OCI-LY7 (cell line): ENCODE data around the gene PLCD4. TPM values are rescaled to one million over a fixed set of nuclear protein-coding genes. Genes with fewer than 3 reads are reported as not detected.

Experiments
- BruUV-seq: library from RNA; stranded (reverse); fragments of 400-500 nt; replicated peaks from 2 replicates; lab custom pipeline; 2021; lab: Mats Ljungman, UMichigan
- CTCF ChIA-PET: fragments of 300-600 bp; sonication (Branson Sonifier 250); formaldehyde crosslinking; loops from one replicate; lab custom pipeline; 2022; ENCODE audit warnings: antibody characterized with exemption; ENCODE audit not compliant: unreplicated experiment; lab: Charles Lee
- POLR2A ChIA-PET: fragments of 300-600 bp; sonication (Branson Sonifier 250); formaldehyde crosslinking; loops from one replicate; lab custom pipeline; 2022; ENCODE audit warnings: antibody characterized with exemption; lab: Charles Lee
- DNase-seq: peaks from one replicate; pipeline ENCODE4 v3.0.0-alpha.2; 2015; ENCODE audit warnings: low spot score
- H2AFZ ChIP-seq: fragments of 200-600 bp; sonication (generic), shearing (Covaris generic); 2 replicates; pipeline ENCODE4 v1.6.1; 2014; ENCODE audit warnings: mild to moderate bottlenecking, antibody characterized with exemption, low read length, moderate library complexity
- H3K27ac ChIP-seq: fragments of 200-600 bp; sonication (generic); 2 replicates; pipeline ENCODE4 v1.5.1; 2014; ENCODE audit warnings: mixed run types, low read depth, mild to moderate bottlenecking, moderate library complexity, low read length, inconsistent platforms; ENCODE audit not compliant: poor library complexity, severe bottlenecking
- H3K36me3 ChIP-seq: fragments of 200-600 bp; sonication (generic); 2 replicates; pipeline ENCODE4 v1.6.1; 2014; ENCODE audit warnings: mild to moderate bottlenecking, antibody characterized with exemption, low read length, moderate library complexity, mixed read lengths; ENCODE audit not compliant: insufficient read depth
- H3K4me1 ChIP-seq: fragments of 200-600 bp; sonication (generic); 2 replicates; pipeline ENCODE4 v1.5.1; 2014; ENCODE audit warnings: mild to moderate bottlenecking, low read length; ENCODE audit not compliant: insufficient read depth, poor library complexity, severe bottlenecking
- H3K4me2 ChIP-seq: fragments of 200-600 bp; sonication (generic); 2 replicates; pipeline ENCODE4 v1.6.1; 2014; ENCODE audit warnings: mild to moderate bottlenecking, low read length
- H3K4me3 ChIP-seq: fragments of 200-600 bp; sonication (generic); 2 replicates; pipeline ENCODE4 v1.5.1; 2014; ENCODE audit warnings: mild to moderate bottlenecking, low read depth, low read length; ENCODE audit not compliant: poor library complexity, severe bottlenecking
- H3K79me2 ChIP-seq: fragments of 200-600 bp; sonication (generic); 2 replicates; pipeline ENCODE4 v1.6.1; 2016; ENCODE audit warnings: low read depth, mild to moderate bottlenecking, low read length, moderate library complexity, mixed read lengths; ENCODE audit not compliant: insufficient read depth
- H3K9me2 ChIP-seq: fragments of 200-600 bp; sonication (generic); 2 replicates; pipeline ENCODE4 v1.6.1; 2016; ENCODE audit warnings: mild to moderate bottlenecking, low read length, mixed read lengths; ENCODE audit not compliant: insufficient read depth
- H3K9me3 ChIP-seq: fragments of 200-600 bp; sonication (generic); 2 replicates; pipeline ENCODE4 v1.6.1; 2014; ENCODE audit warnings: mild to moderate bottlenecking, mixed run types, low read length, mixed read lengths
- H4K20me1 ChIP-seq: fragments of 200-600 bp; sonication (generic); 2 replicates; pipeline ENCODE4 v1.6.1; 2014; ENCODE audit warnings: mild to moderate bottlenecking, antibody characterized with exemption, low read length, moderate library complexity, mixed read lengths; ENCODE audit not compliant: insufficient read depth
- CTCF ChIP-seq: fragments of 200-600 bp; sonication (generic); conservative IDR thresholded peaks from 2 replicates; pipeline ENCODE4 v1.5.1; 2014; ENCODE audit warnings: mild to moderate bottlenecking, antibody characterized with exemption, low read length, moderate library complexity, mixed read lengths
- EZH2phosphoT487 ChIP-seq: fragments of 200-600 bp; sonication (generic); IDR thresholded peaks from 2 replicates; pipeline ENCODE4 v1.6.1; 2018; ENCODE audit warnings: low read depth, borderline replicate concordance, mild to moderate bottlenecking, mixed run types, antibody characterized with exemption, low read length, moderate library complexity, mixed read lengths
- intact Hi-C: fragments of 100-400 bp; cut with micrococcal nuclease; formaldehyde crosslinking; loops from one replicate; pipeline ENCODE4 v1.10.0; 2022; ENCODE audit not compliant: unreplicated experiment
- small RNA-seq: library from RNA; depleted of rRNA; stranded (forward); fragments of <200 nt; gene quantifications from one replicate; pipeline ENCODE3, GENCODE V24; 2014
- total RNA-seq, 2 experiments: library from RNA; depleted of rRNA in 1 of 2; stranded (reverse); fragments of >200 nt in 1 of 2; shearing (Covaris generic) in 1 of 2; gene quantifications; 2 replicates each; pipeline ENCODE4 v1.2.3, GENCODE V29; 2014 to 2022

PLCD4 gene
- total RNA-seq, 2 experiments from 2014 or later: 0.25 to 0.48 TPM

- no peaks in the 10 kb centered on the region for H4K20me1 ChIP-seq
- H3K9me2 ChIP-seq: no peaks in the 10 kb centered on the region
- H3K9me3 ChIP-seq: no peaks in the 10 kb centered on the region
- no peak for TF ChIP-seq EZH2phosphoT487
- no peak for TF ChIP-seq CTCF
- ChIA-PET POLR2A (no interaction called here), CTCF (no interaction called here)
- no peak overlapping the region for H3K4me2 ChIP-seq
- no peak overlapping the region for H3K27ac ChIP-seq
- no peaks in the 10 kb centered on the region for H3K36me3 ChIP-seq
- H3K4me1 ChIP-seq: no peaks in the 10 kb centered on the region
- no TSS peak for BruUV-seq
- no peak overlapping the region for H2AFZ ChIP-seq
- intact Hi-C loops: no loop called here
- H3K4me3 ChIP-seq: no peak overlapping the region
- DNase-seq: no peak
- H3K79me2 ChIP-seq: no peaks in the 10 kb centered on the region
Observed at GRCh38 chr2:218680061-218680460, 72.4 kb downstream of the PLCD4 start.

Small RNAs within 50 kb of the gene (small RNA-seq; reads per million reads assigned to genes)
- gene RNU6-136P: not detected

Other genes starting within 250 kb of the PLCD4 start
- gene SLC11A1, start 225.6 kb upstream of the PLCD4 start, total RNA-seq (2014; rRNA removed; shearing (Covaris generic)): 0.31 and 0.57 TPM in 2 replicates
- gene SLC11A1, start 225.6 kb upstream of the PLCD4 start, total RNA-seq (2022): 0.59 and 0.78 TPM in 2 replicates
- gene CTDSP1, start 208.0 kb upstream of the PLCD4 start, total RNA-seq (2014; rRNA removed; shearing (Covaris generic)): 74.0 and 95.3 TPM in 2 replicates
- gene CTDSP1, start 208.0 kb upstream of the PLCD4 start, total RNA-seq (2022): 140 and 152 TPM in 2 replicates
- gene VIL1, start 188.8 kb upstream of the PLCD4 start, total RNA-seq (2014; rRNA removed; shearing (Covaris generic)): 0.47 TPM in 1 of 2 replicates, not detected in the other
- gene VIL1, start 188.8 kb upstream of the PLCD4 start, total RNA-seq (2022): not detected in 2 replicates
- gene USP37, start 39.5 kb upstream of the PLCD4 start, total RNA-seq (2014; rRNA removed; shearing (Covaris generic)): 23.3 and 31.4 TPM in 2 replicates
- gene USP37, start 39.5 kb upstream of the PLCD4 start, total RNA-seq (2022): 32.4 and 33.0 TPM in 2 replicates
- gene CNOT9, start 39.1 kb upstream of the PLCD4 start, total RNA-seq (2014; rRNA removed; shearing (Covaris generic)): 67.8 and 71.6 TPM in 2 replicates
- 92.2 and 94.2 TPM in 2 replicates for gene CNOT9, start 39.1 kb upstream of the PLCD4 start, total RNA-seq (2022)
- 29.9 and 37.6 TPM in 2 replicates for gene ZNF142, start 51.7 kb downstream of the PLCD4 start, total RNA-seq (2014; rRNA removed; shearing (Covaris generic))
- gene ZNF142, start 51.7 kb downstream of the PLCD4 start, total RNA-seq (2022): 61.3 and 62.5 TPM in 2 replicates
- 48.0 and 57.3 TPM in 2 replicates for gene BCS1L, start 51.8 kb downstream of the PLCD4 start, total RNA-seq (2014; rRNA removed; shearing (Covaris generic))
- gene BCS1L, start 51.8 kb downstream of the PLCD4 start, total RNA-seq (2022): 54.9 and 60.8 TPM in 2 replicates
- 25.5 and 25.8 TPM in 2 replicates for gene RNF25, start 64.1 kb downstream of the PLCD4 start, total RNA-seq (2014; rRNA removed; shearing (Covaris generic))
- gene RNF25, start 64.1 kb downstream of the PLCD4 start, total RNA-seq (2022): 24.0 and 25.7 TPM in 2 replicates
- gene STK36, start 64.2 kb downstream of the PLCD4 start, total RNA-seq (2014; rRNA removed; shearing (Covaris generic)): 9.7 and 13.4 TPM in 2 replicates
- gene STK36, start 64.2 kb downstream of the PLCD4 start, total RNA-seq (2022): 21.1 and 25.4 TPM in 2 replicates
- 27.7 and 38.2 TPM in 2 replicates for gene TTLL4, start 102.9 kb downstream of the PLCD4 start, total RNA-seq (2014; rRNA removed; shearing (Covaris generic))
- gene TTLL4, start 102.9 kb downstream of the PLCD4 start, total RNA-seq (2022): 67.1 and 68.0 TPM in 2 replicates
- gene CYP27A1, start 174.2 kb downstream of the PLCD4 start, total RNA-seq (2014; rRNA removed; shearing (Covaris generic)): 0.15 TPM in 1 of 2 replicates, not detected in the other
- 0.23 TPM in 1 of 2 replicates, not detected in the other for gene CYP27A1, start 174.2 kb downstream of the PLCD4 start, total RNA-seq (2022)
- not detected in 2 replicates for gene PRKAG3, start 223.9 kb downstream of the PLCD4 start, total RNA-seq (2014; rRNA removed; shearing (Covaris generic))
- gene PRKAG3, start 223.9 kb downstream of the PLCD4 start, total RNA-seq (2022): not detected in 2 replicates